Activated CD4-positive, alpha-beta T cell treated with anti-CD3 and anti-CD28 coated beads for 36 hours (primary cell): Measurements from ENCODE around the gene F10. TPM values are rescaled to one million over a fixed set of nuclear protein-coding genes. Genes with fewer than 3 reads are reported as not detected.

ENCODE experiments used
- ATAC-seq: fragments of 200-7000 bp; cut with Tn5 transposase; one replicate; pipeline ENCODE4 v1.10.0; 2021; ENCODE audit warnings: mild to moderate bottlenecking, moderate library complexity
- CTCF ChIA-PET: fragments of 350-600 bp; sonication (Branson Sonifier 250); formaldehyde crosslinking; loops from one replicate; lab custom pipeline; 2021; ENCODE audit warnings: antibody characterized with exemption; lab: Charles Lee
- POLR2A ChIA-PET: fragments of 350-600 bp; sonication (Branson Sonifier 250); formaldehyde crosslinking; loops from one replicate; lab custom pipeline; 2021; ENCODE audit warnings: antibody characterized with exemption, inconsistent platforms; lab: Charles Lee
- DNase-seq: peaks from one replicate; pipeline ENCODE4 v3.0.0-alpha.2; 2020
- H3K27ac Mint-ChIP-seq: one replicate; pipeline ENCODE4 v1.8.0; 2021; ENCODE audit warnings: mixed read lengths
- H3K27me3 Mint-ChIP-seq: one replicate; pipeline ENCODE4 v1.8.0; 2021; ENCODE audit warnings: mixed read lengths
- H3K36me3 Mint-ChIP-seq: one replicate; pipeline ENCODE4 v1.8.0; 2021; ENCODE audit warnings: low read depth, mixed read lengths
- H3K4me1 Mint-ChIP-seq: one replicate; pipeline ENCODE4 v1.8.0; 2021; ENCODE audit warnings: mixed read lengths
- H3K4me3 Mint-ChIP-seq: one replicate; pipeline ENCODE4 v1.8.0; 2021; ENCODE audit warnings: mild to moderate bottlenecking, moderate library complexity, mixed read lengths
- H3K9me3 Mint-ChIP-seq: one replicate; pipeline ENCODE4 v1.8.0; 2021; ENCODE audit warnings: low read depth, mixed read lengths
- intact Hi-C, 2 experiments: fragments of 100-400 bp; cut with DNase I in 1 of 2; cut with micrococcal nuclease in 1 of 2; formaldehyde crosslinking; loops; one replicate each; pipeline versions ENCODE4 v1.14.2 to v1.15.1; 2022 to 2024; cut with DNase I, micrococcal nuclease
- total RNA-seq, 2 experiments: library from RNA; stranded (reverse); gene quantifications; one replicate each; pipeline ENCODE4 v1.2.3, GENCODE V29; 2021

Gene F10
- total RNA-seq, 2 experiments from 2014 or later: not detected

DNA sequence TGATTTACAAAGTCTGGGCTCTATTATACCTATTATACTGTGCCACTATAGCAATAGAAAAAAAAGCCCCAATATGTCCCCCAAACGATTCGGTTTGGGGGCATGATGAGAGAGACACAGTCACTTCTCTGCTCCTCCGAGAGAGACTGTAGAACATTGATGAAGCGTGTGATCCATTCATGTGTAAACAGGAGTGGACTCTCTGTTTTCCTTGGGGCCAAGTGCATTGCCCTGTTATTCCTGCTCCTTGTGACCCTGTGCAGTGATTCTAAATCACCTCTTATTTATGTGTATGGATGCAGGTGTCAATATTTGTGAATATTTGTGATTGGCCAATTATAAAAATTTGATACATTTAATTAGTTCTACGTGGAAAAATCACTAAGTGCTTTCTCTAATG, 17.0 kb downstream of the F10 start:
- no peaks in the 10 kb centered on the region for H3K27me3 Mint-ChIP-seq
- ATAC-seq (no peak), DNase-seq (no peak)
- no peaks in the 10 kb centered on the region for H3K36me3 Mint-ChIP-seq
- no peaks in the 10 kb centered on the region for H3K4me1 Mint-ChIP-seq
- H3K27ac Mint-ChIP-seq: no peak overlapping the region
- CTCF ChIA-PET: no interaction called here
- POLR2A ChIA-PET: no interaction called here
- intact Hi-C loops: no loop called here
- no peaks in the 10 kb centered on the region for H3K9me3 Mint-ChIP-seq
- H3K4me3 Mint-ChIP-seq: no peak overlapping the region

DNA sequence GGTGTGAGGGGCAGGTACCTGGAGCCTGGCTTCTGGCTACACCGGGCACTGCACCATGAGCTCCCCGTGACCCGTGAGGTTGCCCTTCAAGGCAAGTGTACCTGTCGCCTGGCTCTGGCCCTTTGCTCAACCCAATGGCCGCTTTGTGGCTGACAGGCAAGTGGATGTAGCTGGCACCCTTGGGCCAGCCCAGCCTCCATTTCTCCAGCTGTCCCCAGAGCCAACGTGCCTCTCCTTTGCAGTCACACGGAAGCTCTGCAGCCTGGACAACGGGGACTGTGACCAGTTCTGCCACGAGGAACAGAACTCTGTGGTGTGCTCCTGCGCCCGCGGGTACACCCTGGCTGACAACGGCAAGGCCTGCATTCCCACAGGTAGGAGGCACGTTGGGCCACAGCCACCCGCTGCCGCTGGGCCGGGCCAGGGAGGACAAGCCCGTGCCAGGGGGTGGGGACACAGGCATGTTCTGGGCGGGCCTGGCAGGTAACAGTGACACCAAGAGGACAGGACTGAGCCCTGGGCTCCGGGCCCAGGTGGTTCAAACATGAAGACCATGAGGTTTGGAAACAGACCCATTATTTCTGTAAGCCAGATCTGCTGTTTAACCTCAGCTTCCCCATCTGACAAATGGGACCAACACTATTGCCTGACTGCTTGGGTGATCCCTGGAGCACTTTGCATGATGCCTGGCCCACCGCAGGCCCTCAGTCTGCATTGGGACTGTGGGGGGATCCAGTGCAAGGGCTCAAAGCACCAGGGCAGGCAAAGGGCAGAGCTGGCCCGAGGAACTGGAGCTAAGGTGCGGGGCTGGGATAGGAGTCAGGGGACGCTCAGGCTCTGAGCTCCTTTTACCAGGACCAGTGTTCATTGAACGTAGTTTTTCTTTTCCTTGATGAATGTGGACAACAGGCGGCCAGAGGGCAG, 18.3 kb downstream of the F10 start:
- ChIA-PET CTCF (interaction anchor here (0.6 kb wide), 1 partner anchor 130 kb away, joined by 3 read pairs; no protein-coding TSS in a partner anchor), POLR2A (no interaction called here)
- no peak for DNase-seq
- H3K36me3 Mint-ChIP-seq: no peaks in the 10 kb centered on the region
- intact Hi-C loops: no loop called here
- no peak overlapping the region for H3K4me3 Mint-ChIP-seq
- no peaks in the 10 kb centered on the region for H3K27me3 Mint-ChIP-seq
- H3K27ac Mint-ChIP-seq: no peak overlapping the region
- peaks cover 2% of the 10 kb centered on the region for H3K9me3 Mint-ChIP-seq
- no peak for ATAC-seq
- peaks cover 8% of the 10 kb centered on the region for H3K4me1 Mint-ChIP-seq

DNA sequence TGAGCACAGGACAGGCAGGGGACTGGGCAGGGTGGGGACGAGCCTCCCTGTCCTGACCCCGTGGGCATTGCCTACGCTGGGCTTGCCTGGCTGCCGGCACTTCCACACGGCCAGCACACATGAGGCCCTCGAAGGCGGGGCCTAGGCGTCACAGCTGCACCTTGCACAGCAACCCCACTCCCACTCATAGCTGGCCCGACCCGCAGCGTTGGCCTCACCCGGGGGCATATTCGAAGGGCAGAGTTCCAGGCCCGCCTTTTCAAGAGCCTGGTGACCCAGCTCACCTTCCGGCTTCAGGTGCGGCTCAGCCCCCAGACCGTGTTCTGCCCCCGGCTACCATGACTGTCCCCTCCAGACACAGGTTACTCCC, 19.0 kb downstream of the F10 start:
- ChIA-PET POLR2A (no interaction called here), CTCF (interaction anchor here (0.6 kb wide), 1 partner anchor 428 kb away, joined by 5 read pairs; no protein-coding TSS in a partner anchor)
- Mint-ChIP-seq H3K27me3 (no peaks in the 10 kb centered on the region), H3K4me1 (peaks cover 11% of the 10 kb centered on the region), H3K9me3 (peaks cover 2% of the 10 kb centered on the region), H3K36me3 (no peaks in the 10 kb centered on the region), H3K27ac (no peak overlapping the region), H3K4me3 (no peak overlapping the region)
- DNase-seq: no peak
- ATAC-seq: no peak
- intact Hi-C loops: no loop called here

DNA sequence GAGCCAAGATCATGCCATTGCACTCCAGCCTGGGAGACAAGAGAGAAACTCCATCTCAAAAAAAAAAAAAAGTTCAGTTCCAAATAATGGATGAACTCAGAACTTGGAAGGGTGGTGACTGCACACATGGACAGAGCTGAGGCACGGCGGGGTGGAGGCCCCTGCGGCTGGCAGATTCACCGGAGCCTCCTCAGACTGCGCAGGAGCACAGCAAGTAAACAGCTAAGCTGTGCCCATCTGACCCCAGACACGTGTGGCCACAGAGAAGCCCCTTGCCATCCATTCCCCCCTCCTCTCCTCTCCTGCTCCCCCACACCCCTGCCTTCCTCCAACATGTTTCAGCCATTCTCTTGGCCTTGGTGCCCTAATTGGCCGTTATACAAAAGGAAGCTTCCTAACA, 20.3 kb downstream of the F10 start:
- no peak for ATAC-seq
- ChIA-PET POLR2A (no interaction called here), CTCF (no interaction called here)
- no peak overlapping the region for H3K4me3 Mint-ChIP-seq
- H3K4me1 Mint-ChIP-seq: peaks cover 11% of the 10 kb centered on the region
- DNase-seq: no peak
- intact Hi-C loops: no loop called here
- peaks cover 2% of the 10 kb centered on the region for H3K9me3 Mint-ChIP-seq
- H3K27ac Mint-ChIP-seq: no peak overlapping the region
- no peaks in the 10 kb centered on the region for H3K27me3 Mint-ChIP-seq
- H3K36me3 Mint-ChIP-seq: no peaks in the 10 kb centered on the region

DNA sequence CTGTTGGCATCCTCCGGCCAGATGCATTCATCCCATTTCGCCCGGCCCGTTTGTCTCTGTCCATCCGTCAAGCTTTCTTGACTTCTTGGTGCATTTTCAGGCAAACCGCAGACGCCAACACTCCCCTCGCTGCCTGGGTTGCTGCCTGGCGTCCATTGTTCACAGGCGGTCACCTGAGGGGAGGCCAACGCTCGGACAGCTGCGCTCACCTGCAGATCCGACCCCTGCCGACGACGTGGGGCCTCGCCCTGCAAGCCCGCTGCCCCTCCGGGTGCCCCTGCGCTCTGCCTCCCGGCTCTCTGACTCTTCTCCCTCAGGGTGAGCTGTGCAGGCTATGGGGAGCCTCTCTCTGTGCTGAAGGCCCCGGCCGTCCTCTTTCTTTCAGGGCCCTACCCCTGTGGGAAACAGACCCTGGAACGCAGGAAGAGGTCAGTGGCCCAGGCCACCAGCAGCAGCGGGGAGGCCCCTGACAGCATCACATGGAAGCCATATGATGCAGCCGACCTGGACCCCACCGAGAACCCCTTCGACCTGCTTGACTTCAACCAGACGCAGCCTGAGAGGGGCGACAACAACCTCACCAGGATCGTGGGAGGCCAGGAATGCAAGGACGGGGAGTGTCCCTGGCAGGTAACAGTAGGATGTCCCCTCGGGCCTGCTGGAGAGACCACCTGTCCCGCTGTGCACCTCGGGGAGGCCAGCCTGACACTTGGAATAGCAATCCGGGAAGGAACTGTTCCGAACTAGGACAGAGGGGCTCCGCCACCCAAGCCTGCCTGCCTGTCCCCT, 21.1 kb downstream of the F10 start:
- Mint-ChIP-seq H3K27me3 (no peaks in the 10 kb centered on the region), H3K4me3 (no peak overlapping the region), H3K27ac (no peak overlapping the region), H3K4me1 (peaks cover 11% of the 10 kb centered on the region), H3K36me3 (no peaks in the 10 kb centered on the region), H3K9me3 (peaks cover 2% of the 10 kb centered on the region)
- no peak for ATAC-seq
- intact Hi-C loops: no loop called here
- POLR2A ChIA-PET: no interaction called here
- CTCF ChIA-PET: no interaction called here
- no peak for DNase-seq

DNA sequence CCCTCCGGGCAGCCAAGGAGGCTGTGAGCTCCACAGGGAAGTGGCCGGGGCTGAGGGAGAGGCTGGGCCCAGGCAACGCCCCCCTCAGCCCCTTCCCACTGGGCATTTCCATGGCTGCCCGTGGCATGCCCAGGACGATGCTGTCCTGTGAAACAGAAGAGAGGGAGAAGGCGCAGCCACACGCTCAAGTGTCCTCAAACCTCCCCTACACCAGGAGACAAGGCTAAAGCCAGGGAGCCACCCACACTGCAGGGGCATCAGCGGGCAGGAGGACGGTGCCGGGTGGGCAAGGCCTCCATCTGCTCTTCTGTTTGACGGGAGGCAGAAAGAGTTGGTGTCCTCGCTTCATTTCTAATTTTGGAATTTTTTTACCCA, 21.6 kb downstream of the F10 start:
- peaks cover 11% of the 10 kb centered on the region for H3K4me1 Mint-ChIP-seq
- DNase-seq (no peak), ATAC-seq (no peak)
- no peak overlapping the region for H3K4me3 Mint-ChIP-seq
- POLR2A ChIA-PET: no interaction called here
- intact Hi-C loops: no loop called here
- CTCF ChIA-PET: no interaction called here
- H3K27me3 Mint-ChIP-seq: no peaks in the 10 kb centered on the region
- H3K27ac Mint-ChIP-seq: no peak overlapping the region
- H3K9me3 Mint-ChIP-seq: peaks cover 2% of the 10 kb centered on the region
- H3K36me3 Mint-ChIP-seq: no peaks in the 10 kb centered on the region

DNA sequence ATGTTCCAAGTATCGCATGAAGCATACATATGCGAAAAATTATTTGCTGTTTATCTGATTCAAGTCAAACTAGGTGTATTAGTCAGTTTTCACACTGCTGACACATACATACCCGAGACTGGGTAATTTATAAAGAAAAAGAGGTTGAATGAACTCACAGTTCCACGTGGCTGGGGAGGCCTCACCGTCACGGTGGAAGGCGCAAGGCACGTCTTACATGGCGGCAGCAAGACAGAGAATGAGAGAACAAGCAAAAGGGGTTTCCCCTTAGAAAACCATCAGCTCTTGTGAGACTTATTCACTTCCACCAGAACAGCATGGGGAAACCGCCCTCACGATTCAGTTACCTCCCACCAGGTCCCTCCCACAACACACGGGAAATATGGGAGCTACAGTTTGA, 22.9 kb downstream of the F10 start:
- POLR2A ChIA-PET: no interaction called here
- H3K36me3 Mint-ChIP-seq: no peaks in the 10 kb centered on the region
- no peak overlapping the region for H3K4me3 Mint-ChIP-seq
- H3K27ac Mint-ChIP-seq: peak overlapping the region; percentile 58
- H3K9me3 Mint-ChIP-seq: peaks cover 2% of the 10 kb centered on the region
- CTCF ChIA-PET: interaction anchor here (1.2 kb wide), 1 partner anchor 86 kb away, joined by 4 read pairs; no protein-coding TSS in a partner anchor
- peak; percentile 89 for ATAC-seq
- H3K4me1 Mint-ChIP-seq: peaks cover 11% of the 10 kb centered on the region
- intact Hi-C loops: loop anchor here in 1 of 2 experiments (1.0 kb wide), 1 partner anchor 42 kb away; no protein-coding TSS in a partner anchor
- DNase-seq: peak; percentile 82
- H3K27me3 Mint-ChIP-seq: no peaks in the 10 kb centered on the region

DNA sequence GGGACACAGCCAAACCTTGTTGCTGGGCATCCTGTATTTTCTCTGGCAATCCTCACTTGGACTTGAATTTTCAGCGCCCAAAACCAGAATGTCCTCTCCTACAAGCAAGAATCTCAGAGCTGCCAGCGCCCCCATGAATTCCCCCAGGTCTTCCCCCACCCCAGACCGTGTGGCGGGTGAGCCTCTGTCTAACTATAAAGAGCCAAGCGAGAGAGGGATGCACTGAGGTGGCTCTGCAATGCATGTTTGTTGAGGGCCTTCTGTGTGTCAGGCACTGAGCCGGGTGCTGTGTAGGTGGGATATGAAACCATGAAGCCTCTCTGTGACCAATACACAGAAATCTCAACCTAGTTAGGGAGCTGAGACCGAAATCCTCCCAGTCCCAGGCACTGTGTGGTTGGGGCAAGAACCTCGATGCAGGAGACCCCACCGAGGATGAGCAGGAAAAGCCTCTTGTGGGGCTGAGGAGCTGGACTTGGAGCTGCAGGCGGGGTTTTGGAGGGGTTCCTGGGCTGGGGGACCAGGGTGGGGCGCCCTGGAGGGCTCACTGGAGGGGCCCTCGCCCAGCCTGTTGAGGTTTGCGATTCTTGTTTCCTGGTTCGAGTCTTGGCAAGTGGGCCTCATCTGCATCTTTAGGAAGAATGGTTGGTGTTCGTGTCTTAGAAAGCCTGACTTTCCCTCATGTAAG, 23.5 kb downstream of the F10 start:
- DNase-seq (peak; percentile 28), ATAC-seq (peak; percentile 54)
- ChIA-PET POLR2A (no interaction called here), CTCF (interaction anchor here (1.1 to 1.2 kb wide), 2 partner anchors 10 to 86 kb away, joined by 3 to 4 read pairs; no protein-coding TSS in a partner anchor)
- no peaks in the 10 kb centered on the region for H3K27me3 Mint-ChIP-seq
- H3K27ac Mint-ChIP-seq: peak overlapping the region; percentile 58
- peaks cover 2% of the 10 kb centered on the region for H3K9me3 Mint-ChIP-seq
- intact Hi-C loops: loop anchor here in 1 of 2 experiments (1.0 kb wide), 1 partner anchor 41 kb away; no protein-coding TSS in a partner anchor
- H3K4me3 Mint-ChIP-seq: no peak overlapping the region
- H3K4me1 Mint-ChIP-seq: peaks cover 11% of the 10 kb centered on the region
- no peaks in the 10 kb centered on the region for H3K36me3 Mint-ChIP-seq

DNA sequence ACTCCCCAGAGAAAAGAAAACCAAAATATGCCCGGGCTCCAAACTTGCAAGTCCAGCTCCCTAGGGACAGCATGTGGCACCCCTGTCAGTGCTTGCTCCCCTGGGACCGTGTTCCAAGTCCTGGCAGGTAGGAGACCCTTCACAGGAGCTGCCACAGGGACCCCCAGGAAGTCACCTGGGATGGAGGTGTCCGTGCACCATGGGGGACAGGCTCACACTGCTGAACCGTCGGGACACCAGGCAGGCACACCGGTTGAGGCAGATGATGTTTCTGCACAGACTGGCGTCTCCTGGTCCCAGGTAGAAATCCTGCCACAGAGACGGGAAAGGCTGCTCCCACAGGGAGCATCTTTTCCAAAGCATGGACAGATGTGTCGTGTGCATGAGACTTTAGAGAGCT, 24.2 kb downstream of the F10 start:
- no peak overlapping the region for H3K27ac Mint-ChIP-seq
- H3K4me3 Mint-ChIP-seq: no peak overlapping the region
- intact Hi-C loops: no loop called here
- DNase-seq (no peak), ATAC-seq (no peak)
- POLR2A ChIA-PET: no interaction called here
- no peaks in the 10 kb centered on the region for H3K36me3 Mint-ChIP-seq
- H3K9me3 Mint-ChIP-seq: peaks cover 2% of the 10 kb centered on the region
- H3K4me1 Mint-ChIP-seq: peaks cover 11% of the 10 kb centered on the region
- peaks cover 4% of the 10 kb centered on the region for H3K27me3 Mint-ChIP-seq
- CTCF ChIA-PET: interaction anchor here (1.1 to 1.2 kb wide), 3 partner anchors 9 to 87 kb away, joined by 3 to 4 read pairs (median 3); no protein-coding TSS in a partner anchor

DNA sequence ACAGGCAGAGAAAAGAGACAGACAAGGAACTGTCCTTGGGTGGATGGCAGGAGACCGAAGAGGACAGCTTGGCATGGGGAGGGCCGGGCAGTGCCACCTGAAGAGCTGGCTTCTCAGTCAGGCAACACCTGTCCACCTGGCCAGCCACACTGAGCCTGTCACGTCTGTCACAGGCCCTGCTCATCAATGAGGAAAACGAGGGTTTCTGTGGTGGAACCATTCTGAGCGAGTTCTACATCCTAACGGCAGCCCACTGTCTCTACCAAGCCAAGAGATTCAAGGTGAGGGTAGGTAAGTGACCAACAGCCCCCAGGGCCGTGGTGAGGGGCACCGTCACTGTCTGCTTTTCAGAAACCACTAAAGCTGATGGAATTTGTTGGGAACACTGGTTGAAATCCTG, 24.6 kb downstream of the F10 start:
- H3K4me1 Mint-ChIP-seq: peaks cover 14% of the 10 kb centered on the region
- no peaks in the 10 kb centered on the region for H3K36me3 Mint-ChIP-seq
- DNase-seq (no peak), ATAC-seq (no peak)
- CTCF ChIA-PET: interaction anchor here (1.1 kb wide), 1 partner anchor 10 kb away, joined by 3 read pairs; no protein-coding TSS in a partner anchor
- H3K27ac Mint-ChIP-seq: no peak overlapping the region
- intact Hi-C loops: no loop called here
- peaks cover 5% of the 10 kb centered on the region for H3K27me3 Mint-ChIP-seq
- peaks cover 2% of the 10 kb centered on the region for H3K9me3 Mint-ChIP-seq
- H3K4me3 Mint-ChIP-seq: no peak overlapping the region
- POLR2A ChIA-PET: interaction anchor here (0.6 kb wide), 1 partner anchor 60 kb away, joined by 4 read pairs; no protein-coding TSS in a partner anchor

DNA sequence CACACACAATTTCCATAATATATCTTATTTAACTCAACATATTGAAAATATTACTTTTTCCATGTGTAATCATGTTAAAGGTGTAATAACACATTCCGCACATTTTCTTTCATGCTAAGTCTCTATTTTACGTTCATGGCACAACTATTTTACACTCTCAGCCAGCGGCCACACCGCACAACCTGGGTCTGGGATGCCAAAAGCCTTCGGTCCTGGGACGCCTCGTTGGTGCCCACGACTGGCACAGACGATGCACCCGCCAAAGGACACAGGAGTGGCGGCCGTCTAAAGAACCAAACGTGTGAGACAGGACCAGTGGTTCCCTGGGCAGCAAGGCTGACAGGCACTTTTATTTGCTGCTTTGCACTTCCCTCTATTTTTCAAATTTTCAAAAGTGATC, 25.8 kb downstream of the F10 start:
- Mint-ChIP-seq H3K27ac (no peak overlapping the region), H3K9me3 (peaks cover 2% of the 10 kb centered on the region), H3K36me3 (peaks cover 2% of the 10 kb centered on the region), H3K4me3 (no peak overlapping the region), H3K4me1 (peaks cover 23% of the 10 kb centered on the region), H3K27me3 (peaks cover 13% of the 10 kb centered on the region)
- POLR2A ChIA-PET: no interaction called here
- no peak for ATAC-seq
- no peak for DNase-seq
- intact Hi-C loops: no loop called here
- CTCF ChIA-PET: no interaction called here
